ENCODE data around the gene MYO1E.

DNA sequence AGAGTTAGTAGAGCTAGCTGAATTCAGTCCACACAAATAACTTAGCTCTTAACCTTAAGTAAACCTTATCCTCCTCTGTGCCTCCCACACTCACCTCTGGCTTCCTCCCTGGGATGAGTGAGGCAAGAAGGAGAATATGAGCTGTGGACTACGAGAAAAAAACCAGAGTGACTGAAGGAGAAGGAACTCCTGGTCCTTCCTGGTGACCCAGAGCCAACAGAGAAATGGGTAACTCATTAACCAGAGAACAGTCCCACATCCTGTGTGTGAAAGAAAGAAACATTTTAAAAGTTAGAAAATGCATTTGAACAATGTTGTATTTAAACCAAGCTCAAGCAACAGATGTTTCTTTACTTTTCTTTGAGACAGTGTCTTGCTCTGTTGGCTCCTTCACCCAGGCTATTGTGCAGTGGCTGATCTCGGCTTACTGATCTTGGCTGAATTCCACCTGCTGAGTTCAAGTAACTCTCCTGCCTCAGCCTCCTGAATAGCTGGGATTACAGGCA lies 37.8 kb upstream of the MYO1E start:
- TF ChIP-seq POLR2AphosphoS5 (IDR thresholded peaks at IDR 0.05) (no peak), POLR2A (IDR thresholded peaks at IDR 0.05) (no peak), EP300 (IDR thresholded peaks at IDR 0.05) (no peak)
- TF ChIP-seq, protein P1, sequence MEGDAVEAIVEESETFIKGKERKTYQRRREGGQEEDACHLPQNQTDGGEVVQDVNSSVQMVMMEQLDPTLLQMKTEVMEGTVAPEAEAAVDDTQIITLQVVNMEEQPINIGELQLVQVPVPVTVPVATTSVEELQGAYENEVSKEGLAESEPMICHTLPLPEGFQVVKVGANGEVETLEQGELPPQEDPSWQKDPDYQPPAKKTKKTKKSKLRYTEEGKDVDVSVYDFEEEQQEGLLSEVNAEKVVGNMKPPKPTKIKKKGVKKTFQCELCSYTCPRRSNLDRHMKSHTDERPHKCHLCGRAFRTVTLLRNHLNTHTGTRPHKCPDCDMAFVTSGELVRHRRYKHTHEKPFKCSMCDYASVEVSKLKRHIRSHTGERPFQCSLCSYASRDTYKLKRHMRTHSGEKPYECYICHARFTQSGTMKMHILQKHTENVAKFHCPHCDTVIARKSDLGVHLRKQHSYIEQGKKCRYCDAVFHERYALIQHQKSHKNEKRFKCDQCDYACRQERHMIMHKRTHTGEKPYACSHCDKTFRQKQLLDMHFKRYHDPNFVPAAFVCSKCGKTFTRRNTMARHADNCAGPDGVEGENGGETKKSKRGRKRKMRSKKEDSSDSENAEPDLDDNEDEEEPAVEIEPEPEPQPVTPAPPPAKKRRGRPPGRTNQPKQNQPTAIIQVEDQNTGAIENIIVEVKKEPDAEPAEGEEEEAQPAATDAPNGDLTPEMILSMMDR (IDR thresholded peaks at IDR 0.05) = no peak

All from gastroesophageal sphincter (tissue), 3 donors.